ACHN (cell line): Measurements from ENCODE around the gene ZNF107.
"Not testable (repeated sequence)": the region's sequence is repeated elsewhere in the genome, so short reads cannot be mapped to it uniquely, and the experiment has no call there.

Experiments used
- DNase-seq: peaks from one replicate; pipeline ENCODE4 v3.0.0-alpha.2; 2015
- in situ Hi-C: cut with HindIII; loops from 2 replicates; pipeline ENCODE4 v1.10.0; 2017; ENCODE audit warnings: low sequenced_read_pairs, low pct_ligation_motif_present, low pct_unique_long_range_greater_than_20kb

The ZNF107 gene

GRCh38 chr7:64691831-64692230, 25.9 kb downstream of the ZNF107 start:
- no peak for DNase-seq
- in situ Hi-C loops: no loop called here

- in situ Hi-C loops, DNase-seq: not testable (repeated sequence)
Observed at GRCh38 chr7:64697863-64698262, 31.9 kb downstream of the ZNF107 start.

GRCh38 chr7:64706625-64707292, 40.8 kb downstream of the ZNF107 start:
- DNase-seq: no peak
- in situ Hi-C loops: no loop called here

- DNase-seq, in situ Hi-C loops: not testable (repeated sequence)
Observed at GRCh38 chr7:64717896-64718295, 52.0 kb downstream of the ZNF107 start.

- DNase-seq: no peak
- in situ Hi-C loops: no loop called here
Observed at GRCh38 chr7:64729089-64729848, 63.3 kb downstream of the ZNF107 start.

- no peak for DNase-seq
- in situ Hi-C loops: no loop called here
Observed at GRCh38 chr7:64733550-64734240, 67.8 kb downstream of the ZNF107 start.

GRCh38 chr7:64736575-64736974, 70.6 kb downstream of the ZNF107 start:
- DNase-seq: no peak
- in situ Hi-C loops: no loop called here

GRCh38 chr7:64738403-64738802, 72.5 kb downstream of the ZNF107 start:
- DNase-seq, in situ Hi-C loops: not testable (repeated sequence)

- DNase-seq, in situ Hi-C loops: not testable (repeated sequence)
Observed at GRCh38 chr7:64738953-64739352, 73.0 kb downstream of the ZNF107 start.

- DNase-seq: no peak
- in situ Hi-C loops: no loop called here
Observed at GRCh38 chr7:64744680-64745079, 78.7 kb downstream of the ZNF107 start.

- in situ Hi-C loops: no loop called here
- DNase-seq: no peak
Observed at GRCh38 chr7:64747802-64748201, 81.9 kb downstream of the ZNF107 start.

- in situ Hi-C loops: no loop called here
- DNase-seq: no peak
Observed at GRCh38 chr7:64753032-64753431, 87.1 kb downstream of the ZNF107 start.

- DNase-seq: no peak
- in situ Hi-C loops: no loop called here
Observed at GRCh38 chr7:64755865-64756264, 89.9 kb downstream of the ZNF107 start.

- in situ Hi-C loops: no loop called here
- no peak for DNase-seq
Observed at GRCh38 chr7:64758151-64758550, 92.2 kb downstream of the ZNF107 start.
